Measurements from ENCODE around the gene KLF13. TPM values are rescaled to one million over a fixed set of nuclear protein-coding genes. Genes with fewer than 3 reads are reported as not detected.

The KLF13 gene
- total and polyA plus RNA-seq, 2 donors (not counting 1 experiment from before 2014, with no cell fraction given) = 65.5 to 140 TPM

- Histone ChIP-seq H2AFZ (ENCODE audit: insufficient read depth, low read depth, low read length, poor library complexity, severe bottlenecking) (no peak overlapping the region), H4K20me1 (ENCODE audit: control insufficient read depth, insufficient read depth, low read length, poor library complexity, severe bottlenecking) (peaks cover 69% of the 10 kb centered on the region), H3K79me2 (ENCODE audit: control insufficient read depth, insufficient read depth, low read length) (peaks cover 95% of the 10 kb centered on the region), H3K27ac (ENCODE audit: low read length in 2 of 2) (peak overlapping the region; percentile 31 to 34), H3K9ac (ENCODE audit: low read length) (no peak overlapping the region), H3K4me3 (ENCODE audit: control extremely low read depth in 1 of 5, extremely low read depth in 1 of 5, insufficient read depth in 1 of 5, low read depth in 2 of 5, low read length in 4 of 5) (no peak overlapping the region), H3K4me1 (ENCODE audit: control insufficient read depth in 2 of 2, insufficient read depth in 2 of 2, low read length in 2 of 2) (peaks cover 91 to 96% of the 10 kb centered on the region in 2 donors), H3K4me2 (replicated peaks; ENCODE audit: low read depth, low read length, poor library complexity, severe bottlenecking) (peak overlapping the region; percentile 73), H3K9me3 (ENCODE audit: control extremely low read depth in 1 of 3, control insufficient read depth in 2 of 3, insufficient read depth in 1 of 3, low read length in 2 of 3) (peaks cover 0 to 5% (median 4%) of the 10 kb centered on the region in 3 donors), H3K27me3 (replicated peaks in 1 of 4; ENCODE audit: control extremely low read depth in 1 of 4, control insufficient read depth in 3 of 4, insufficient read depth in 4 of 4, low read length in 3 of 4) (no peaks in the 10 kb centered on the region), H3K36me3 (replicated peaks in 1 of 2; ENCODE audit: control extremely low read depth in 1 of 2, control insufficient read depth in 1 of 2, extremely low read depth in 1 of 2, insufficient read depth in 2 of 2, low read length in 1 of 2) (peaks cover 0 to 16% of the 10 kb centered on the region in 2 experiments)
- H3K4me3 Mint-ChIP-seq = peak overlapping the region; percentile 80
- no peaks in the 10 kb centered on the region for H3K27me3 Mint-ChIP-seq
- H3K27ac Mint-ChIP-seq = peak overlapping the region; percentile 68
- ATAC-seq (ENCODE audit: low read depth) (no peak), DNase-seq (no peak)
- intact Hi-C loops (cut with micrococcal nuclease) = loop anchor here (1.0 to 10.0 kb wide), 5 partner anchors 14 to 462 kb away; partner anchors contain the start of gene FAN1
- ChIA-PET CTCF (interaction anchor here (1.1 to 14.4 kb wide), 12 partner anchors 9 to 150 kb away, joined by 3 to 133 read pairs (median 6); no protein-coding TSS in a partner anchor), POLR2A (interaction anchor here (1.2 to 2.3 kb wide), 5 partner anchors 11 to 38 kb away, joined by 4 to 8 read pairs (median 5); partner anchors contain the start of gene KLF13)
- H3K9me3 Mint-ChIP-seq (ENCODE audit: insufficient read depth) = no peaks in the 10 kb centered on the region
- 73% methylated on average over 6 of the region's 10 CpGs for WGBS (ENCODE audit: insufficient coverage)
- TF ChIP-seq EZH2 (IDR thresholded peaks at IDR 0.05; ENCODE audit: borderline replicate concordance, insufficient read depth, low read depth, low read length, poor library complexity, severe bottlenecking) = no peak
- TF ChIP-seq, protein P1, sequence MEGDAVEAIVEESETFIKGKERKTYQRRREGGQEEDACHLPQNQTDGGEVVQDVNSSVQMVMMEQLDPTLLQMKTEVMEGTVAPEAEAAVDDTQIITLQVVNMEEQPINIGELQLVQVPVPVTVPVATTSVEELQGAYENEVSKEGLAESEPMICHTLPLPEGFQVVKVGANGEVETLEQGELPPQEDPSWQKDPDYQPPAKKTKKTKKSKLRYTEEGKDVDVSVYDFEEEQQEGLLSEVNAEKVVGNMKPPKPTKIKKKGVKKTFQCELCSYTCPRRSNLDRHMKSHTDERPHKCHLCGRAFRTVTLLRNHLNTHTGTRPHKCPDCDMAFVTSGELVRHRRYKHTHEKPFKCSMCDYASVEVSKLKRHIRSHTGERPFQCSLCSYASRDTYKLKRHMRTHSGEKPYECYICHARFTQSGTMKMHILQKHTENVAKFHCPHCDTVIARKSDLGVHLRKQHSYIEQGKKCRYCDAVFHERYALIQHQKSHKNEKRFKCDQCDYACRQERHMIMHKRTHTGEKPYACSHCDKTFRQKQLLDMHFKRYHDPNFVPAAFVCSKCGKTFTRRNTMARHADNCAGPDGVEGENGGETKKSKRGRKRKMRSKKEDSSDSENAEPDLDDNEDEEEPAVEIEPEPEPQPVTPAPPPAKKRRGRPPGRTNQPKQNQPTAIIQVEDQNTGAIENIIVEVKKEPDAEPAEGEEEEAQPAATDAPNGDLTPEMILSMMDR (IDR thresholded peaks at IDR 0.05) = no peak
- peaks cover 97% of the 10 kb centered on the region for H3K4me1 Mint-ChIP-seq
Measured at GRCh38 chr15:31364301-31365031, 37.8 kb downstream of the KLF13 start.

All from B cell (primary cell).